ENCODE data around the gene MGLL.

Gene MGLL

GRCh38 chr3:127822682-127823425 lies 539 bp upstream of the MGLL start:
- H3K9ac ChIP-seq (ENCODE audit: low read length), result no peak overlapping the region
- no peak for DNase-seq
- peak overlapping the region; percentile 55 for H3K4me2 ChIP-seq (ENCODE audit: low read depth, low read length)
- H3K9me3 ChIP-seq (replicated peaks; ENCODE audit: insufficient read depth, low read length), result no peaks in the 10 kb centered on the region
- no peaks in the 10 kb centered on the region for H3F3A ChIP-seq (ENCODE audit: insufficient read depth, low read length)
- H3K4me3 ChIP-seq (ENCODE audit: low read length), result peak overlapping the region; percentile 66
- H3K9me2 ChIP-seq (replicated peaks; ENCODE audit: insufficient read depth, low read length), result no peaks in the 10 kb centered on the region
- no peaks in the 10 kb centered on the region for H3K4me1 ChIP-seq (ENCODE audit: low read length)
- no peaks in the 10 kb centered on the region for H3K36me3 ChIP-seq (replicated peaks; ENCODE audit: insufficient read depth, low read length)
- TF ChIP-seq EZH2 (optimal IDR thresholded peaks at IDR 0.05; ENCODE audit: low read depth, low read length) (peak; percentile 35), EZH2phosphoT487 (IDR thresholded peaks at IDR 0.05; ENCODE audit: low read length) (no peak)
- no peaks in the 10 kb centered on the region for H3K79me2 ChIP-seq (ENCODE audit: low read length)
- H3K27ac ChIP-seq (ENCODE audit: low read length), result no peak overlapping the region
- H2AFZ ChIP-seq (ENCODE audit: low read length), result peak overlapping the region; percentile 33
- H4K20me1 ChIP-seq (ENCODE audit: insufficient read depth, low read length), result no peaks in the 10 kb centered on the region
- H3K27me3 ChIP-seq (replicated peaks; ENCODE audit: insufficient read depth, low read length), result peaks cover 22% of the 10 kb centered on the region

DNA sequence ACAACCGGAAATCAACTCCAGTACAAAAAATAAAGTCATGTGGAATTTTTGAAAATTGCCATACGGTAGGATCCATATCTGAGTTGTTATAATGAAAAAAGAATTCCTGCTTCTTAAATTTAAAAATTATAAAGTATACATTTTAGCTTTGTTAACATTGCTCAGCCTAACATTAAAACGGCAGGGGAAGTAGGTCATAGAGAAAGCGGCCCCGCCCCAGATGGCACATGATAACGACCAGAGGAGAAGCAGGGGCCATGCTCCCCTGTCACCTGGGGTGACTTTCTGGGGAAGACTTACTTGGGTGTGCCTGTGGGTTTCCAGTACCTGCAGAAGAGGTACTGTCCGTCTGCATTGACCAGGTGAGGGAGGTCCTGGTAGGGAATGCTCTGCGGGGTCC lies 921 bp downstream of the MGLL start:
- no peaks in the 10 kb centered on the region for H3F3A ChIP-seq (ENCODE audit: insufficient read depth, low read length)

GRCh38 chr3:127820826-127821313 lies 1.4 kb downstream of the MGLL start:
- H2AFZ ChIP-seq (ENCODE audit: low read length), result no peak overlapping the region
- H3K79me2 ChIP-seq (ENCODE audit: low read length), result no peaks in the 10 kb centered on the region
- no peak overlapping the region for H3K27ac ChIP-seq (ENCODE audit: low read length)
- H4K20me1 ChIP-seq (ENCODE audit: insufficient read depth, low read length), result no peaks in the 10 kb centered on the region
- peaks cover 22% of the 10 kb centered on the region for H3K27me3 ChIP-seq (replicated peaks; ENCODE audit: insufficient read depth, low read length)
- H3K9me3 ChIP-seq (replicated peaks; ENCODE audit: insufficient read depth, low read length), result no peaks in the 10 kb centered on the region
- no peaks in the 10 kb centered on the region for H3K4me1 ChIP-seq (ENCODE audit: low read length)
- H3K36me3 ChIP-seq (replicated peaks; ENCODE audit: insufficient read depth, low read length), result no peaks in the 10 kb centered on the region
- no peak overlapping the region for H3K4me2 ChIP-seq (ENCODE audit: low read depth, low read length)
- no peak overlapping the region for H3K9ac ChIP-seq (ENCODE audit: low read length)
- TF ChIP-seq, protein P1, sequence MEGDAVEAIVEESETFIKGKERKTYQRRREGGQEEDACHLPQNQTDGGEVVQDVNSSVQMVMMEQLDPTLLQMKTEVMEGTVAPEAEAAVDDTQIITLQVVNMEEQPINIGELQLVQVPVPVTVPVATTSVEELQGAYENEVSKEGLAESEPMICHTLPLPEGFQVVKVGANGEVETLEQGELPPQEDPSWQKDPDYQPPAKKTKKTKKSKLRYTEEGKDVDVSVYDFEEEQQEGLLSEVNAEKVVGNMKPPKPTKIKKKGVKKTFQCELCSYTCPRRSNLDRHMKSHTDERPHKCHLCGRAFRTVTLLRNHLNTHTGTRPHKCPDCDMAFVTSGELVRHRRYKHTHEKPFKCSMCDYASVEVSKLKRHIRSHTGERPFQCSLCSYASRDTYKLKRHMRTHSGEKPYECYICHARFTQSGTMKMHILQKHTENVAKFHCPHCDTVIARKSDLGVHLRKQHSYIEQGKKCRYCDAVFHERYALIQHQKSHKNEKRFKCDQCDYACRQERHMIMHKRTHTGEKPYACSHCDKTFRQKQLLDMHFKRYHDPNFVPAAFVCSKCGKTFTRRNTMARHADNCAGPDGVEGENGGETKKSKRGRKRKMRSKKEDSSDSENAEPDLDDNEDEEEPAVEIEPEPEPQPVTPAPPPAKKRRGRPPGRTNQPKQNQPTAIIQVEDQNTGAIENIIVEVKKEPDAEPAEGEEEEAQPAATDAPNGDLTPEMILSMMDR (IDR thresholded peaks at IDR 0.05; ENCODE audit: low read length), result no peak
- H3F3A ChIP-seq (ENCODE audit: insufficient read depth, low read length), result no peaks in the 10 kb centered on the region
- no peak for DNase-seq
- no peaks in the 10 kb centered on the region for H3K9me2 ChIP-seq (replicated peaks; ENCODE audit: insufficient read depth, low read length)
- no peak overlapping the region for H3K4me3 ChIP-seq (ENCODE audit: low read length)

More for the DNA sequence above, 921 bp downstream of the MGLL start:
- Histone ChIP-seq H3K27me3 (replicated peaks; ENCODE audit: insufficient read depth, low read length) (peaks cover 22% of the 10 kb centered on the region), H3K4me2 (ENCODE audit: low read depth, low read length) (no peak overlapping the region), H2AFZ (ENCODE audit: low read length) (no peak overlapping the region), H3K36me3 (replicated peaks; ENCODE audit: insufficient read depth, low read length) (no peaks in the 10 kb centered on the region), H3K9me3 (replicated peaks; ENCODE audit: insufficient read depth, low read length) (no peaks in the 10 kb centered on the region), H3K27ac (ENCODE audit: low read length) (no peak overlapping the region), H3K79me2 (ENCODE audit: low read length) (no peaks in the 10 kb centered on the region), H3K4me1 (ENCODE audit: low read length) (no peaks in the 10 kb centered on the region), H3K9ac (ENCODE audit: low read length) (no peak overlapping the region), H3K9me2 (replicated peaks; ENCODE audit: insufficient read depth, low read length) (no peaks in the 10 kb centered on the region), H4K20me1 (ENCODE audit: insufficient read depth, low read length) (no peaks in the 10 kb centered on the region), H3K4me3 (ENCODE audit: low read length) (no peak overlapping the region)
- DNase-seq, result no peak
- TF ChIP-seq, protein P1 (IDR thresholded peaks at IDR 0.05; ENCODE audit: low read length), result no peak
- TF ChIP-seq EZH2 (optimal IDR thresholded peaks at IDR 0.05; ENCODE audit: low read depth, low read length), result no peak
- no peak for TF ChIP-seq EZH2phosphoT487 (IDR thresholded peaks at IDR 0.05; ENCODE audit: low read length)

DNA sequence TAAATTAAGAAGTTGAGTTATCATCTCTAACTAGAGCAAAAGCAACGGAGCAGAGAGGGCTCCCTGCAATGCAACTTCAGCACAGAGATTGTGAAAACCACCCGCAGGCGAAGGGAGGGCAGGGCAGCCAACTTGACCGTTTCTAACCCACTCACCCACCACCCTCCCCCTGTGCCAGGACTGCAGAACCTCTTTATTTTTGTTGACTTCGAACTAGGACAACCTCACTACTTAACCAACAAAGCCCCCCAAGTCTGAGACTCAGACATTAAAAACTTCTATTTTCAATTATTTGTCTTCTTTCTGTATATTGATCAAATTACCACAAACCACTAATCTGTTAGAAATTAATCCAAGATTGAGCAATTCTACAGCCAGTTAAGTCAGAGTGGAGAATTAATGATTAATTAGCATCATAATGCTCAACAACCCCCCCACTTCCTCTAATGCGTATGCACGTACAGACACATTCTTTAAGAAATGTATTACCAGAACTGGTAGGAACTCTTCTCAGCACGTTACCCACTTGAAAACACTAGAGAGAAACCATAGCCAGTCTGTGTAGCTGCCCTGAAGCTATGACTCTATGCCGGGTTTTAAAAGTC lies 2.0 kb downstream of the MGLL start:
- DNase-seq, result no peak
- Histone ChIP-seq H3K27me3 (replicated peaks; ENCODE audit: insufficient read depth, low read length) (peaks cover 22% of the 10 kb centered on the region), H3K4me3 (ENCODE audit: low read length) (no peak overlapping the region), H3K4me1 (ENCODE audit: low read length) (no peaks in the 10 kb centered on the region), H4K20me1 (ENCODE audit: insufficient read depth, low read length) (no peaks in the 10 kb centered on the region), H2AFZ (ENCODE audit: low read length) (no peak overlapping the region), H3F3A (ENCODE audit: insufficient read depth, low read length) (no peaks in the 10 kb centered on the region), H3K4me2 (ENCODE audit: low read depth, low read length) (no peak overlapping the region), H3K27ac (ENCODE audit: low read length) (no peak overlapping the region), H3K9ac (ENCODE audit: low read length) (no peak overlapping the region), H3K79me2 (ENCODE audit: low read length) (no peaks in the 10 kb centered on the region), H3K9me3 (replicated peaks; ENCODE audit: insufficient read depth, low read length) (no peaks in the 10 kb centered on the region), H3K9me2 (replicated peaks; ENCODE audit: insufficient read depth, low read length) (no peaks in the 10 kb centered on the region), H3K36me3 (replicated peaks; ENCODE audit: insufficient read depth, low read length) (no peaks in the 10 kb centered on the region)
- TF ChIP-seq, protein P1 (IDR thresholded peaks at IDR 0.05; ENCODE audit: low read length), result no peak
- TF ChIP-seq EZH2 (optimal IDR thresholded peaks at IDR 0.05; ENCODE audit: low read depth, low read length), result no peak
- TF ChIP-seq EZH2phosphoT487 (IDR thresholded peaks at IDR 0.05; ENCODE audit: low read length), result no peak

Data from MM.1S (cell line).